Spleen (tissue), 7 donors: Measurements from ENCODE around the gene UBE2QL1.

Source experiments
- CTCF ChIP-seq, 11 experiments: fragments of 200-600 bp in 7 of 11; fragments of 450-650 bp in 4 of 11; sonication (generic) in 4 of 11; IDR thresholded peaks in 8 of 11; conservative IDR thresholded peaks in 3 of 11; 1 replicate in 7 of 11; 2 replicates in 4 of 11; pipeline versions ENCODE4 v1.4.0 to v1.8.0; 2016 to 2021; ENCODE audit warnings: antibody characterized with exemption in 11 of 11, inconsistent platforms in 4 of 11, mild to moderate bottlenecking in 1 of 11
- POLR2A ChIP-seq, 3 donors: fragments of 450-650 bp; IDR thresholded peaks; one replicate each; pipeline ENCODE4 v1.5.1; 2017; ENCODE audit warnings: antibody characterized with exemption in 3 of 3, mild to moderate bottlenecking in 1 of 3
- donor health status: DM: no; HTN: no; CAD: no; lungs with moderate emphysema.
- donor health status: DM: no; HTN: no; CAD: no.
- donor health status: DM: no; HTN: no; CAD: no.

- no peak for TF ChIP-seq CTCF (IDR thresholded peaks at IDR 0.05 in 8 of 11, conservative IDR thresholded peaks at IDR 0.05 in 3 of 11)
- TF ChIP-seq POLR2A (IDR thresholded peaks at IDR 0.05) = no peak
These were observed 27.1 kb downstream of the UBE2QL1 start for GRCh38 chr5:6475626-6476312.
